NCI-H524 (cell line): ENCODE results near the gene ABHD17B.
A peak's percentile ranks its signal among the peaks of the same experiment; 100 is the strongest.
"Not testable (repeated sequence)": the region's sequence is repeated elsewhere in the genome, so short reads cannot be mapped to it uniquely, and the experiment has no call there.

ENCODE experiments used
- DNase-seq, 2 experiments: peaks; one replicate each; lab custom pipeline; 2025; lab: John Stamatoyannopoulos, UW

Gene ABHD17B

DNA sequence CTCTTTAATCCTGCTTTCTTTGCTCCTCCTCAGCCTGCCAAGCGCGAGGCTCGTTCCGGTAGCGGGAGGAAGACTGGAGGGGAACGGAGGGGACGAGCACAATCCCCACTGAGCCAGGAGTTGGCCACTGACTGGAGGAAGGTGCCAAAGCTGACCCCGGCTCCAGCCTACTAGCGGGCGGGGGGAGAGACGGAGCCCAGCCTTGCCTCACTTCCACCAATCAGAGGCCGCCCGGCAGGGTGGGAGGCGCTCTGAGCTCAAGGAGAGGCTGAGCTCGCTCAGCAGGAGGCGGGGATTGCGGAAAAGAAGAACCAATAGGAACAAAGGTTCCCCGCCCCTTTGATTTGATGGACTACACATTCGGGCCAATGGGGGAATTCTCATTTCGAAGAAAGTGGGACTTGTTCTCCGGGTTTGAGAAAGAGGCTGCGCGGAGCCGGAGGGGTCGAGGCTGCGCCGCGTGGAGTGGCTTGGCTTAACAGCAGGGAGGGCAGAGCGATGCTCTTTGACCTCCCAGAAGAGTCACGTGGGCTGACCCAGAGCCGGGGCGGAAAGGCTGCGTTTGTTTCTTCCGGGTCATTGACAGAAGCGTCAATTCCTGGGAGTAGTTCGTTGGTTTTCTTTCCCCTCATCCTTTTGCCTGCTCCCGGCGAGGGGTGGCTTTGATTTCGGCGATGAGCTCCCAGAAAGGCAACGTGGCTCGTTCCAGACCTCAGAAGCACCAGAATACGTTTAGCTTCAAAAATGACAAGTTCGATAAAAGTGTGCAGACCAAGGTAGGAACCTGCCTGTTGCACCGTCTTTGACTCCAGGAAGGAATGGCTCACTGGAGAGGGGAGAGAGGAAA lies at the start of gene ABHD17B, which contains the start of gene C9orf85:
Gene ABHD17B, minus strand, starts transcription at position 133 of the 847 bp plus-strand sequence. CDS start 36,113 bp downstream, outside the sequence.
Gene C9orf85, plus strand, starts transcription at position 579 of the 847 bp plus-strand sequence. Its CDS starts 96 bp downstream, at position 675.
- DNase-seq = peak; percentile 89 to 96

DNA sequence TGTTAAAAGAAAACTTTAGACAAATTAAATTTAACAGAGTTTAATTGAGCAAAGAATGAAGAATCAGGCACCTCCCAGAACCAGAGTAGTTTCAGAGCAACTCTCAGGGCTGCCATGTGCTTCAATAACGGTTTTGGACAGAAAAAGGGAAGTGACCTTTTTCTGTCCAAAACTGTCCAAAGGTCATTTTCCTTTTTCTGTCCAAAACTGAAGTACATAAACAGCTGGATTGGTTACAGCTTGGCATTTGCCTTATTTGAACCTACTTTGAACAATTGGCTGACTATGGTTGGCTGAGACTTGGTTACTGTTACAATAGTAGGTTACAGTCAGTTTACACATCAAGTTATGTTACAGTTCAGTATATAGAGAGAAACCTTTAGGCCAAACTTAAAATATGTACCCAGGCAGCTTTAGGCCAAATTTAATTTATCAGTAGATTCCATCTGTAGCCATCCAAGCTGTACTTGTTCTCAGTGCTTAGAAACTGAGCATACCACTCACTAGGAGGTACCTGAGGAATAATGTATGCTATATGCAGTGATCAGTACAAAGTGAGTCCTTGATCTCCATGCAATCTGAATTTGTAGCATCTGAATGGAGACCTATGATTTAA lies 44.4 kb upstream of the ABHD17B start:
- DNase-seq = no peak

DNA sequence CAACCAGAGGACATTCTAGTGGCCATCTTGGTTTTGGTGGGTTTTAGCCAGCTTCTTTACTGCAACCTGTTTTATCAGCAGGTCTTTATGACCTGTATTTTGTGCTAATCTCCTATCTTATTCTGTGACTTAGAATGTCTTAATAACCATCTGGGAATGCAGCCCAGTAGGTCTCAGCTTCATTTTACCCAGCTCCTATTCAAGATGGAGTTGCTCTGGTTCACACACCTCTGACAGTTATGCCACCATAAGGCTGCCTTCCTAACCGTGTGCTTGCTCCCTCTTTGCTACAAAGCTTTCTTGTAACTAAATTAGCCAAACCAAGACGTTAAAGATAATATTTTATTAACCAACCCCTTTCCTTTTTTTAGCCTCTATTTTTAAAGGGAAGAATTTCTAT lies 43.7 kb upstream of the ABHD17B start:
- not testable (repeated sequence) for DNase-seq

DNA sequence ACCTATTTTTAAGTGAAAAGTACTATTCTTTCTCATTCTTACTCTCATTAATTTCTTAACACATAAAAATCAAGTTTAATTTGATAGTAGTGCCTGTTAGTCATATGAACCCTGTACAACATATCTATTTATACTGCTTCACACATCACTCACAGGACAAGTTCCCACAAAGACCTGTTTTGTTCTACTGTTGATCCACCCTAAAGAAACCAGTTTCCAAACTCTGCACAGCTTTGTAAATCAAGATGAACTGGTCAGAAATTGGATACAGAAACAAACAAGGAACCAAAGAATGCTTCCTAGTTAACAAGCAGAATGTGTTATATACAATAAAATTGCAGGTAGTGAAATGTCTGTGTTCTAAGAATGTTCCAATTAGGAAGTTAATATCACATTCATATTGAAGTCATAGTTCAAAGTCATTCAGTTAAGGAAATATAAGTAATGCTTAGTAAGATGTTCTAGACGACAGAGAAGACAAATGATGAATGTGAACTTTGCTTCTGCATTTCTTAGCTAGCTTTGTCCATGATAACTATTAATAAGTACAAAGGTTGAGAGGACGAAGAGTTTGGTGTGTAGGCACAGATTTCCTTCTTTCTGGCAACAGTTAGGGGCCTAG lies 33.9 kb upstream of the ABHD17B start:
- no peak for DNase-seq

DNA sequence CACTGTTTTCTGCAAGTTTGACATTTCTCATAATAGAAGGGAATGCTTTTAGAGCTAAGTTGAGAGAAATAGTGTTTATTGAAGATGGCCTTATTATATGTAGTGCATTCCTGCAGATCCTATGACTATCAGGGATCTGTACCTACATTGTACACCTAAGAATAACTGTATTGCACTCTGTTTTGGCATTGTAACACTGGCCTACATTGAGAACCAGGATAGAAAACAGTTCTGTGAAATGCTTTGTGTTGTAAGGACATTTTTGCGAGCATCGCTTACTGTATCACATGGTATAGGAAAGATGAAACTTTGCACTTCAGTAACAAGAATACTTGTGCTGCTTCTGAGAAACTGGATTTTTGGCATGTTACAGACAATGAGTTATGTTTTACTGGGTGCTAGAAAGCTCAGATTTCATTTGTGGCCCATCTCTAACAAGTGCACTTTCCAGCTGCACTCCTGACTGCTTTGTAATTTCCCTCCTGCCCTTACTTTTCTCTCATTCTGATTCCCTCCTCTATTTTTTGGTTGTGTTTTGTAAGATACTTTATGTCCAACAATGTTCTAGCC lies 31.1 kb upstream of the ABHD17B start:
- no peak for DNase-seq

DNA sequence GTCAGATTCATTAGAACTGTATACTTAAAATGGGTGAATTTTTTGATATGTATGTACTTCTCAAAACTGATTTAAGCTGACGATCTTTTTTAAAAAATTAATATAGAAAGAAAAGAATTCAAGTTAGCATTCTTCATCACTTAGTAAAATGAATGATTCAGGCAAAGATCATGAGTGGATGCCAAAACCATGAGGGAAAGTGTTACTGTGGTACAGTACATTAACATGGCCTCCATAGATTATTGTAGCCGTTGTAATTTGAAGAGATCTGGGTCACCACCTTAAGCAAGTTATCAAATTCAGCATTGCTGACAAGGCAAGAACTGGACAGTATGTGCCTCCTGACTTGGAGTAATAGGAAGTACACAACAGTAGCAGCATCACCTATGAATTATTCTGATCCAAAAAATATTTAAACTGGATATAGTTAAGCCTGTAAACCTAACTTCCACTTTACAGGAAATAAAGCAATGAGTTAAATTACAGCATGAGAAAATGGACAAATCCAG lies 30.1 kb upstream of the ABHD17B start:
- no peak for DNase-seq

DNA sequence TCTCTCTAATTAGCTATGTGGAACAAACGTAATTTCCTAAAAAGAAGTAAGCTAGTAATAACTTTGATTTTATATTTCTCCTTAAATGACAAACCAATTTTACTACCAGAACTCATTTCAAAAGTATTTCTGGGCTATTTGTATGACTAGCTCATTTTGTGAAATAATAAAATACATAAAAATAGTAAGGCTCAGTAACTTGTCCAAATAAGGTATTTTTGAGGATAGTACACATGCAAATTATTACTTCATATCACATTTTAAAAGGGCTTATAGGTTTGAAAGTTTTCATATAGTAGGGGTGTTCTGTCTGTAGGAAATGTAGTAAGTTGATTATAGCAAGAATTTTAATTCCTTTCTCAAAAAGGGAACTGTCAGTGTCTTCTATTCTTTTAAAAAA lies 26.9 kb upstream of the ABHD17B start:
- no peak for DNase-seq

DNA sequence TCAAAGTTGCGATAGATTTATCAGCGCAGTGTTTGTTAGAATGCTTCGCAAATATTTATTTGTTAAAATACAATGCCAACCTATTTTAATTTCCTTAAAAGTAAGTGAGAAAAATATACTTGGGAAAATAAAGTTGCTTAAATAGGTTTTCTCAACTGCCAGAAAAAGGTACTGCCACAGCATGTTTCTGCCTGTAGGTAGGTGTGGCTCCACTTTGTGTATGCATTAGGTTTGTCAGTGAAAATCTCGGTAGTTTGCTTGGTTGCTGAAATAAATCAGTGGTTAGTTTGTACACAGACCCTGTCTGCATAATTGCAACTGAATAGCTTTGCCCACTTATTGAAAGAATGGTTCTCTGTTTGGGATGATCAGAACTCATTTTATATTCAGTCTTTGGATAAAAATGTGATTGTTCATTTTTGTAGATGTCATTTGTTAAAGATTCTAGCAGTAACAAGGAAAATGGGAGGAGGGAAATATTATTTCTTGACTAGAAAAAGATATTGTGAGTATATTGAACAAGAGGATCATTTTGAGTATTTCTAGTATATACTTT lies 26.2 kb upstream of the ABHD17B start:
- no peak for DNase-seq

DNA sequence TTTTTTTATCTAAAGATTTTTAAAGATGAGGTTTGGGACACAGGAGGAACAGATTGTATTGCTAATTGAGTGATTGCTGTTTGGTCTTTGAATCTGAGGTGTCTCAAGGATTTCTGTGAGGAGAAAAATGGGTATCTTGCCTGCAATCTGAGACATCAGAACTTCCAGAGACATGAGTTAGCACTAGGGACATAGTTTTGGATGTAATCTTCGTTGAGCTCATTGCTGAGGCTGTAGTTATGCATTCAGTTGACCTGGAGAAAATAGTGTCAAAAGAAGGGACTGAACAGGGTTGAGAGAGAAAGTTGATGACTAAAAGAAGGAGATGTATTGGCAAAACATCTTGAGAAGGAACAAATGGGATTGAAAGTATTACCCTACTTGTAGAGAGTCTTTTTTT lies 25.1 kb upstream of the ABHD17B start:
- no peak for DNase-seq

DNA sequence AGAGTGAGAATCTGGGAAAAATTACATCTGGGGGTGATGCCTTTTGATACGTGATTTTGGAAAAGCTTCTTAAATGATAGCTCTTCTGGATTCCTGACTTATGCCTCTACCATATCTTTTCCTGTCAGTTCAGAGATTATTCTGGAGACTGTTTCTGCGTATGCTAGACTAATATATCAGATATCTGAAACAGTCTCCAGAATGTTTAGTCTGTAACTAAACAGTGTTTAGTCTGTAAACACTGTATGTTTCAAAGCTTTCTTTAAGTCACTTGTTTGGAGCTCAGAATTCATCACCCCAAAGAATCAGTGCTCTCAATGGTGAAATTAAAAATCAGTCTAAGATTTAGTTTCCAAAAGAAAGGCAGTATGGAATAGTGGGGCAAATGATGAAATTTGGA lies 20.2 kb upstream of the ABHD17B start:
- no peak for DNase-seq

DNA sequence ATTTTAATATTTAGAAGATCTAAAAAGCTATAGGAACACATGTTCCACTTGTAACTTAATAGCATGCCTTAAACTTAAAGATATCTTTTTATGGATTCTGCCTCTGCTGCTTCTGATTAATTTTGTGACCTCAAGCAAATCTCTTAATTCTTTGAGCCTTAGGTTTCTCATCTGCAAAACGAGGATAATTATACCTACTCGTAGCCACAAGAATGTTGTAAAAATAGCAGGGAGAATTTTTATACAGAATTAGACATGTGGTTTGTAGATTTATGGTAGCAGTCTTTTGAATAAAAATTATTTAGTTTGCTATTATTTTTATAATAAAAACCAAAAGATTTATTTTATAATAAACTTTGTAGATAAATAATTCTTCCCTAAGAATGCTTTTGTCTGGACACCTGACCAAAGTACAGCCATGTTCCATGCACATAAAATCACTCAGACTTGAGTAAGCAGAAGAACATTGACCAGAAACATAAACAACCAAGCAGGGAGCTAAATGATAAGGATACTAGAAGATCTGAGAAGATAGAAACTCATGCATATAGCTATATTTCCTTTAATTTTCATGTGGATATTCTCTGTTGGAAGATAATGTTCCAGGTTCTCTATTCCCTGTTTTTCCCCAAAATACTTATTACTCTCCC lies 18.9 kb upstream of the ABHD17B start:
- no peak for DNase-seq

DNA sequence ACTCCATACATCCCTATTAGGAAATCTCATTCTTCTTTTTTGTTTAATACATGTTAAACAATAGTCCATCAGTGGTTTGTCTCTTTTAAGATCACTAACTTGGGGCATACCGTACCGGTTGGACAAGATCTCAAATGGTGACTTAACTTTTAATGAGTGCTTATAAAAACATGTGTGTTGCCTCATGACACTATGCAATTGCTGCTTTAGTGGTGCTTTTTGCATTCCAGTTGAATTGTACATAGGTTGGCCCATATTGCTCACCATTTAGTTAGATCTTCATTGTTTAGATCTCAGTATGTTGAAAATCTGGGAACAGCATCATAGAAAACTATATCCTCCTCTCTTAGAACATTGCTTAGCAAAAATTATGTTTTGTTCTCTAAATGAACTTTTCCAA lies 18.2 kb upstream of the ABHD17B start:
- DNase-seq = no peak

DNA sequence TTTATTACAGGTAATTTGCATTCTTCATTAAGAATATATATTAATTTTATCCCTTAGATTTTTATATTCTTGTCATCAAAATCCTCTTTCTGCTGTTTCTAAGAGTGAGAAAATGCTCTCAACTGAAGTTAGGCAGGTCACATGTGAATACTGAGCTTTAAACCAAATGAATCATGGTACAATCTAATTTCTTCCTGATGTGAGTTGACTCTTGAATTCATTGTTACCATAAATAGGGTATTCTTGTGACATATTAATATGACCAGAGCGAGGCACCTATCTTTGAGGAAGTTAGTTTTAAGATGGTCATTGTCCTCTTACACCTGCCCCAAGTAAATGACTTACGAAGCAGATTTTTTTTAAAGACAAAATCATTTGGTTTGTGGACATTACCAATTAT lies 17.8 kb upstream of the ABHD17B start:
- DNase-seq = no peak

DNA sequence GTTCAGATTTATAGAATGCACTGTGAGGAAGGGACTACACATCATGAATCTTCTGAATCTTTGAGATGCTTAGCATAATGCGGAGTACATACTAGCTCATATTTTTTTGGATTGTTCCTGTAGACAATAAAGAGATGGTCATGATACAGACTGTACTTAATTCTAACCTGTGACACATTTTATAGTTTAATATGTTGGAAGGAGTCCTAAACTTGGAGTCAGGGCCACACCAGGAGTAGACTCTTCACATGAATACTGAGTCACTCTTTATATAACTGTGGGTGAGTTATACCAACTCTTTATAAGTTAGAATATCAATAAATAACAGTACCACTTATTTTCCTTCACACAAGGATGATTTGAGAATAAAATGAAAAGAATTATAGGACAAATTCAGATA lies 17.4 kb upstream of the ABHD17B start:
- DNase-seq = no peak

DNA sequence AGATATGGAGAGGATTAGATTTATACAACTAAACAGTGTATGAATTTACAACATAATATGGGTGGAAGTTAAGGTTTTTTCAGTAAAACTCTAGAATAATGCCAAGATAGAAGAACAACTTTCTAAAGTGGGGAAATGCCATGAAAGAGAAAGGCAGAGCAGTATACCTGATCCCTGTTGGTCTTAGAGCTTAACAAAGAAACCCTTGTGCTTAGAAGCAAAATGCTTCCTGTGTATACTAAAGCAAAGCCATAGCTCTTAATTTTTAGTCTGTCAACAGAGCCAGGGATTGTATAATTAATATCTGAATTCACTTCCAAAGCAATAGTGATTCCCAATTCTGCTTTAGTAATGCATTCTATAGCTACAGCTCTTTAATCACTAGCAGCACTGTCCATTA lies 14.8 kb upstream of the ABHD17B start:
- no peak for DNase-seq

DNA sequence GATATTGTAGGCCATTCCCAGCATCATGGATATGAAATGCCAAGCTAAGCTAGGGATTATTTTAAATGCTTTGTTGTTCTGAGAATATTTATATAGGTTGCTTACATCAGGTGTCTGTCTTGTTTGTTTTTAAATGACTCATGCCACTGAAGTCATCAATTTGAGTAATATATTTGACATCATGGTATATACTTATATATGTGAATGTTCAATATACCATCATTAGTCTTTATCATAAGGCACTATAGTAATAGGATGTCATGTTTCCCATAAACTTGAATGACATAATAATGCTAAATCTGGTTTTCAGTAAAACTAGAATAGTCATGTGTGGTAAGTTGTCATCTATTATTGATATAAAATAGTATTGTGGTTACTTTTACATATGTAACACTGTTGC lies 13.6 kb upstream of the ABHD17B start:
- DNase-seq = no peak

DNA sequence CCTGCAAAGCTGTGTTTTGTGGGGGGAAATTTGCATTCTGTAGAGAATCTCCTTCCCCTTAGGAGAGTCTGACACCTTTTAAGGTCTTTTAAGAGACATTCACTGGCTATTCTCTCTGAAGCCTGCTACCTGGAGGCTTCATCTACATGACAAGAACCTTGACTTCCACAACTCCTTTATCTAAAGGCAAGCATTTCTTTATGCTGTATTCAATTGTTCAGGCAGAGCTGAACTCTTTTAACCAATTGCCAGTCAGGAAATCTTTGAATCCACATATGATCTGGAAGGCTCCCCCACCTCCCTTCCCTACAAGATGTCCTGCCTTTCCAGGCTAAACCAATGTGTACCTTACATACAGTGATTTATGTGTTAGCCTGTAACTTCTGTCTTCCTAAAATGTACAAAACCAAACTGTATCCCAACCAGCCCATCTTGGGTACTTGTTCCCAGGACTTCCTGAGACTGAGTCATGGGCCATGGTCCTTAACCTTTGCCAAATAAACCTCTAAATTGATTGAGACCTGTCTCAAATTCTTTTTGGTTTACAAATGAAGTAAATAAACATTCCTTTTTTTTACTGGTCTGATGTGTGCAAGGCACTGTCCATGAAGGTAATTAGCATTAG lies 10.3 kb upstream of the ABHD17B start:
- no peak for DNase-seq

DNA sequence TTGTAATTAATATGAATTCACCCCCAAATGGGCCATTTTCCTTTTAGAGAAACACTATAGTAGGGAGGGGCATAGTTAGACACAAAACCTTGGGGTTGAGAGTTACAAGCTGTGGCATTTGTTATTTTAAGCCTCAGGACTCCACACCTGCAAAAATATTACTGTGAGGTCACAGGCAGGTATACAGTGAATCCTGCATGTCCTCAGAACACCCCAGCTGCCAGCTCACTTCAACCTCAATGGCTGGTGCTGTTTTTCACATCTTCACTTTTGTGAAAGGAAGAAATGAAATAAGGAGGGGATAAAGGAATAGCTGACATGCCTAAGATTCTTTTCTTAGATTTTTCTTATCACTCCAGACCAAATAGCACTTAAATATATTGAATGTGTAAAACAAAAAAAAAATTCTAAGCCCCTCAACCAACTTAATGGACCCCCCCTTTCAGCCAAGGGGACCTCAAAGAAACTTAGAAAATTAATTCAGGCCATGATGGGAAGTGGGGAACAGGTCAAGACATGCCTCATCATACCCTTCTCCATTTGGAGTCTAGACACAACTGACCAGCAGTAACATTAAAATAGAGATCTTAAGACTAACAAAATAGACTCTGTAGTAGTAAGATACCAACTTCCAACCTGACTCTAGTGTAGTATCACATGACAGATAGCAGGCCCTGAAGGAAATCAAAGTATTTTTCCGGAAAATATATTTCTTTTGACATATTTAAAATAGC lies 9.6 kb upstream of the ABHD17B start:
- no peak for DNase-seq

DNA sequence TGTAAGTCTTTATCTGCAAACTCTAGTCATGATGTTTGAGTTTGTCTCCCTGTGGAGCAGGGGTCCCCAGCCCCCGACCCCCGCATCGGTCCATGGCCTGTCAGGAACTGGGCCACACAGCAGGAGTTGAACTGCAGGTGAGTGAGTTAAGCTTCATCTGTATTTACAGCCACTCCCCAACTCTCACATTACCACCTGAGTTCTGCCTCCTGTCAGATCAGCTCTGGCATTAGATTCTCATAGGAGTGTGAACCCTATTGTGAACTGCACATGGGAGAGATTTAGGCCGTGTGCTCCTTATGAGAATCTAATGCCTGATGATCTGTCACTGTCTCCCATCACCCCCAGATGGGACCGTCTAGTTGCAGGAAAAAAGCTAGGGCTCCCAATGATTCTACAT lies 7.4 kb upstream of the ABHD17B start:
- DNase-seq = no peak

DNA sequence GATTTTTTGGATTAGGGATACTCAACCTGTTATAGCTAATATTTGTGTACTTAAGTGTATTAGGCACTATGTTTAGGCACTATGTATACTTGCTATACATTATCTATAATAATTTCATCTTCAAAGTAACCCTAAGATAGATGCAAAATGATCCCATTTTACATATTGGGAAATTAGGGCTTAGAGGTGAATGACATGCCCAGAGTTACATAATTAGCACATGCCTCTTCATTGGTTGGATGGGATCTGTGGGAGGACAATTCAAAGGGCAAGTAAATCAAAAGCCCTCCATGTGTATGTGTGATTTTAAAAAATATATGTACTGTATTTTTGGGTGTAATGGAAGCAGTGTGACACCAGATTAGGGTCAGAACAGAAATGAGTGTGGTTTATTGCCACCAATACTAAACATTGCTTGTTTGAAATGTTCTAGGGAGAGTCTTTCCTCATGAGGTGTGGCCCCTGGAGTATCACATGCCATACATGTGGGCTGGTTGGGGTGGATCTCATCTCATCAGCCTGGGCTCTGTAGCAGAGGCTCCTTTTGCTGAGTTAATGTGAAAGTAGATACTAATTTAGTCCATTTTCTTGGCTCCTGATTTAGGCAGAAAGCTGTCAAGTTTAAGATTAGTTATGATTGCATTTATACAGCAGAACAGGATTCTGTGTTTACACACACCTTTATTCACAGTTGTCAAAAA lies 6.0 kb upstream of the ABHD17B start:
- no peak for DNase-seq
